ENCODE data around the gene CDC37. TPM values are rescaled to one million over a fixed set of nuclear protein-coding genes. Genes with fewer than 3 reads are reported as not detected.

CDC37 gene
- 100 to 1,000 TPM; 140 to 188 TPM for total RNA-seq

GRCh38 chr19:10403137-10404021 is at the start of gene CDC37:
CDC37 (minus strand) TSS chr19:10403542; CDS start chr19:10403479, 63 bp downstream.
- no peaks in the 10 kb centered on the region for H3K9me3 Mint-ChIP-seq
- H3K27ac Mint-ChIP-seq: peak within 1 kb of the TSS; percentile 96
- H3K36me3 Mint-ChIP-seq: peaks cover 21% of the 10 kb centered on the region in 2 donors
- peak; percentile 85 to 88 for ATAC-seq
- DNase-seq (ENCODE audit: low spot score in 2 of 2): peak; percentile 98 to 99

- ATAC-seq (peak in 1 of 2 donors; percentile 65), DNase-seq (ENCODE audit: low spot score in 2 of 2) (no peak)
- no peaks in the 10 kb centered on the region for H3K9me3 Mint-ChIP-seq
- H3K36me3 Mint-ChIP-seq: no peaks in the 10 kb centered on the region
- H3K27ac Mint-ChIP-seq: no peak overlapping the region
These were observed 47.7 kb upstream of the CDC37 start for GRCh38 chr19:10450853-10451609.

DNA sequence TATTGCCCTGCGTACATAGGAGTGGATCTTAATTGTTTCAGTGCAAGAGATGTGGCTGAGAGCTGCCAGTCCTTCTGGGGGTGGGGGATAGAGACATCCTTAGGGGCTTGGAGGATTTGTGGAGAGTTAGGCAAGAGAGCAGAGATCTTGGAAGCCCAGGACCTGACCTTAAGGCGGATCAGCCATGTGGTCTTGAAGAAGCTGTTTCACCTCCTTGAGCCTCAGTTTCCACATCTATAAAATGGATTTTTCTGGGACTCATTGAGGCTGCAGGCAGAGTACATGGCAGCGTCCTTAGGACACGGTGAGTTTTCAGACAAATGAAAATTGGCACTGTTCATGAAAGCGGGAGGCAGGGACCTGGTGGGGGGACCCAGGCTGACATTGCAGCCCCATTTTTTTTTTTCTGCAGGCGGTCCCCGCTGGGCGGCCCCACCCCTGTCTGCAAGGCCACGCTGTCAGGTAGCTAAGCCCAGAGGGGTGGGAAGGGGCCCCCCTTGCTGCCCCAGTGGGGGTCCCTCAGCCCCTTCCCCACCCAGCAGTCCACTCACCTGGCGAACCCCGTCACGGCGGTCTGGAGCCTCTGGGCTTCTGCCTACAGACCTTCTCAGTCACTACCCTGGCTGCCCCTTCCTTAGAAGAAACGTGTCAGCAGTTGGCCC is 47.0 kb upstream of the CDC37 start:
- no peak for DNase-seq (ENCODE audit: low spot score in 2 of 2)
- Mint-ChIP-seq H3K36me3 (no peaks in the 10 kb centered on the region), H3K9me3 (no peaks in the 10 kb centered on the region), H3K27ac (no peak overlapping the region)
- ATAC-seq: no peak

DNA sequence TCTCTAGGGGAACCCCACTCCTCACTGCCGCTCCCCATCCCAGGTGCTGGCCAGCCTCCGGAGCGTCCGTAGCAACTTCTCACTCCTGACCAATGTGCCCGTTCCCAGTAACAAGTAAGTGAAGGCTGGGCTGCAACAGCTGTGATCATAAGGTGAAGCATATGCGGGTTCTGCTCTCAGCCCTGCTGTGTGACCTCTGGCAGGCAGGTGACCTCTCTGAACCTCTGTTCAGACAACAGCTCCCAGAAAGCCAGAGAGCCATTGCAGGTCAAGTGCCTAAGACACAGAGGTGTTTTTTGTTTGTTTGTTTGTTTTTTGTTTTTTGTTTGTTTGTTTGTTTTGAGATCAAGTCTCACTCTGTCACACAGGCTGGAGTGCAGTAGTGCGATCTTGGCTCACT is 45.7 kb upstream of the CDC37 start:
- no peaks in the 10 kb centered on the region for H3K36me3 Mint-ChIP-seq
- no peak for DNase-seq (ENCODE audit: low spot score in 2 of 2)
- no peak overlapping the region for H3K27ac Mint-ChIP-seq
- ATAC-seq: no peak
- no peaks in the 10 kb centered on the region for H3K9me3 Mint-ChIP-seq

DNA sequence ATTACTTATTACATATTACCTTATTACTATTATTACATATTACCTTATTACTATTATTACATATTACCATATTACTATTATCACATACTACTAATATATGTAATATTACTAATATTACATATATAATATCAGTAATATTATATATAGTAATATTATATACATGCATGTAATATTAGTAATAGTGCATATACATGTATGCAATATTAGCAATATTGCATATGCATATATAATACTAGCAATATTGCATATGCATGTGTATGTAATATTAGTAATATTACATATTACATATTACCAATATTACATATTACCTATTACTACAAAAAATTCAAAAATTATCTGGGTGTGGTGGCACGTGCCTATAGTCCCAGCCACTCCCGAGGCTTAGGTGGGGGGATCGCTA is 39.4 kb upstream of the CDC37 start:
- ATAC-seq: no peak
- H3K27ac Mint-ChIP-seq: no peak overlapping the region
- no peak for DNase-seq (ENCODE audit: low spot score in 2 of 2)
- H3K36me3 Mint-ChIP-seq: no peaks in the 10 kb centered on the region
- no peaks in the 10 kb centered on the region for H3K9me3 Mint-ChIP-seq

- ATAC-seq (no peak), DNase-seq (ENCODE audit: low spot score in 2 of 2) (no peak)
- Mint-ChIP-seq H3K36me3 (no peaks in the 10 kb centered on the region), H3K9me3 (no peaks in the 10 kb centered on the region), H3K27ac (no peak overlapping the region)
These were observed 36.2 kb upstream of the CDC37 start for GRCh38 chr19:10439588-10439987.

DNA sequence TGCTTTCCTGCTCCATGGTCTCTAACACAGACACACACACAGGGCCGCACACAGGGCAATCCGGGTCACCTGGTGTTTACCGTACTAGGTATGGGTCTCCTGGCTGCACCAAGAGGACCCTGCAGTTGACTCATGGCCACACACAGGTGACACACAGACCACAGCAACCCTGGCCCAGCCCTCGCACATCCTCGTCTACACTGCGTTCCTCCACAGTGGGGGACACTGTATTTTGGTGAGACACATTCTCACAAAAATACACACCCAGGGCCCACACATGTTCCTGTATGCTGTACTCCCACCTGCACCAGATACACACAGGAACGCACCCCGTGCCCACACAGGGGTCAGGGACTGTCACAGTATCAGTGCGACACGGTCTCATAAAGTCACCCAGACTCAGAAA is 29.8 kb upstream of the CDC37 start:
- Mint-ChIP-seq H3K36me3 (peaks cover 5 to 8% of the 10 kb centered on the region in 2 donors), H3K27ac (no peak overlapping the region), H3K9me3 (no peaks in the 10 kb centered on the region)
- no peak for ATAC-seq
- DNase-seq (ENCODE audit: low spot score in 2 of 2): no peak

GRCh38 chr19:10432736-10433130 is 29.4 kb upstream of the CDC37 start:
- Mint-ChIP-seq H3K9me3 (no peaks in the 10 kb centered on the region), H3K36me3 (peaks cover 5 to 8% of the 10 kb centered on the region in 2 donors), H3K27ac (no peak overlapping the region)
- DNase-seq (ENCODE audit: low spot score in 2 of 2) (no peak), ATAC-seq (no peak)

DNA sequence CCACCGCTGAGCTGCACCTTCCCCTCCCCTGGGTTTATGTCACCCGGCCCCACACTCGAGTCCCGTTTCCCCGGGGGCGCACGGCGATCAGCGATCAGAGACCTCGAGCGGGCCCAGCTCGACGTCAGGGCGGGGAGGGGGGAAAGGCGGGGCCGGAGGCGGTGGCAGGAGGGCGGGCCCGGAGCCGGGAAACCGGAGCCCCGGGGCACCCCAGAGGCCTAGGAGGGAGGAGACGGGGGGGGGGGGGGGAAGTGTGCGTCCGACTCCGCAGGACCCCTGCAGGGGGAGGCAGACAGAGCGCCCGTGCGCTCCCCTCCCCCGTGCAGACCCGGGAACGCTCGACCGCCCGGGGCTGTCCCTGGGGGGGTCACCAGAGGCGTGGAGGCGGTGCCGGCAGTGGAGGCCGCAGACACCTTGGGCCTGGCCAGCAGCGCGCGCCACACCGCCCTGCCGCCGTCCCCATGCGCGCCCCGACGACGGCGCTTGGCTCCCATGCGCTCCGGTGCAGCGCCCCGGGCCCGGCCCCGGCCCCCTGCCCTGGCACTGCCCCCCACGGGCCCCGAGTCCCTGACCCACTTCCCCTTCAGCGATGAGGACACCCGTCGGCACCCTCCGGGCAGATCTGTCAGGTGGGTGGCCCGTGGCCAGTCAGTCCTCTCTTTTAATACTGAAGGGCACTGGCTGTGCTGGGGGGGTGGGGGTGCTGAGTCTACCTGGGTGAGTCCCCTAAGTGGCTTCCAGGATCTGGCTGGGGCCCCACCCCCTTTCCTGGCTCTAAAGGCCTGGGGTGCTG is 28.8 kb upstream of the CDC37 start:
- DNase-seq (ENCODE audit: low spot score in 2 of 2): no peak
- peak; percentile 8 to 60 for ATAC-seq
- Mint-ChIP-seq H3K36me3 (peaks cover 5 to 8% of the 10 kb centered on the region in 2 donors), H3K9me3 (no peaks in the 10 kb centered on the region), H3K27ac (peak overlapping the region in 1 of 2 donors; percentile 74)

- DNase-seq (ENCODE audit: low spot score in 2 of 2) (peak in 1 of 2 donors; percentile 86), ATAC-seq (peak in 1 of 2 donors; percentile 80)
- peaks cover 5 to 8% of the 10 kb centered on the region in 2 donors for H3K36me3 Mint-ChIP-seq
- peak overlapping the region in 1 of 2 donors; percentile 74 for H3K27ac Mint-ChIP-seq
- H3K9me3 Mint-ChIP-seq: no peaks in the 10 kb centered on the region
These were observed 28.1 kb upstream of the CDC37 start for GRCh38 chr19:10431254-10431942.

- peak overlapping the region in 1 of 2 donors; percentile 74 for H3K27ac Mint-ChIP-seq
- no peak for ATAC-seq
These were observed 27.3 kb upstream of the CDC37 start for GRCh38 chr19:10430505-10431253.

DNA sequence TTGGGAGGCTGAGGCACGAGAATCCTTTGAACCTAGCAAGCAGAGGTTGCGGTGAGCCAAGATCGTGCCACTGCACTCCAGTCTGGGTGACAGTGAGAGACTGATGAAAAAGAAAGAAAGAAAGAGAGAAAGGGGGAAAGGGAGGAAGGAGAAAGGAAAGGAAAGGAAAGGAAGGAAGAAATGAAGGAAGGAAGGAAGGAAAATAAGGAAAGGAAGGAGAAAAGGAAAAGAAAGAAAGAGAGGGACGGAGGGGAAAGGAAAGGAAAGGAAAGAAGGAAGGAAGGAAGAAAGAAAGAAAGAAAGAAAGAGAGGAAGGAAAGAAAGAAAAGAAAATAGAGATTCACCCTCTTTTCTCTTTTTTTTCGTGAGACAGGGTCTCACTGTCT is 25.6 kb upstream of the CDC37 start:
- ATAC-seq: no peak
- H3K36me3 Mint-ChIP-seq: peaks cover 5 to 8% of the 10 kb centered on the region in 2 donors
- DNase-seq (ENCODE audit: low spot score in 2 of 2): no peak
- H3K27ac Mint-ChIP-seq: peak overlapping the region in 1 of 2 donors; percentile 89
- H3K9me3 Mint-ChIP-seq: no peaks in the 10 kb centered on the region

More at GRCh38 chr19:10430505-10431253, 27.3 kb upstream of the CDC37 start:
- Mint-ChIP-seq H3K9me3 (no peaks in the 10 kb centered on the region), H3K36me3 (peaks cover 5 to 8% of the 10 kb centered on the region in 2 donors)
- DNase-seq (ENCODE audit: low spot score in 2 of 2): no peak

DNA sequence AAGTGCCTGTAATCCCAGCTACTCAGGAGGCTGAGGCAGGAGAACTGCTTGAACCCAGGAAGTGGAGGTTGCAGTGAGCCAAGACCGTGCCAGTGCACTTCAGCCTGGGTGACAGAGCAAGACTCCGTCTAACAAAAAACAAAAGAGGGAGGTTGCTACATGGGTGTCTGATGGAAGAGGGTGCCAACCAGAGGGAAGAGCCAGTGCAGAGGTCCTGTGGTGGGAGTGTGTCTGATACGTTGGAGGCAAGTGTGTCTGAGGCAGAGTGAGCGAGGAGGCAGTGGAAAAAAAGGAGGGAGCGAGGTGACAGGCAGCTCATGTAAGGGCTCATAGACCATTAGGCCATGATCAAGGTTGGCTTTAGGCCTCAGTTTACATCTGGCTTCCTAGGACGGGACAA is 23.8 kb upstream of the CDC37 start:
- no peak for ATAC-seq
- Mint-ChIP-seq H3K36me3 (peaks cover 5 to 8% of the 10 kb centered on the region in 2 donors), H3K9me3 (no peaks in the 10 kb centered on the region), H3K27ac (peak overlapping the region; percentile 8 to 89)
- no peak for DNase-seq (ENCODE audit: low spot score in 2 of 2)

- Mint-ChIP-seq H3K27ac (peak overlapping the region in 1 of 2 donors; percentile 89), H3K9me3 (no peaks in the 10 kb centered on the region), H3K36me3 (peaks cover 7 to 11% of the 10 kb centered on the region in 2 donors)
- DNase-seq (ENCODE audit: low spot score in 2 of 2): peak; percentile 74 to 82
- peak; percentile 31 to 45 for ATAC-seq
These were observed 20.8 kb upstream of the CDC37 start for GRCh38 chr19:10424011-10424637.

DNA sequence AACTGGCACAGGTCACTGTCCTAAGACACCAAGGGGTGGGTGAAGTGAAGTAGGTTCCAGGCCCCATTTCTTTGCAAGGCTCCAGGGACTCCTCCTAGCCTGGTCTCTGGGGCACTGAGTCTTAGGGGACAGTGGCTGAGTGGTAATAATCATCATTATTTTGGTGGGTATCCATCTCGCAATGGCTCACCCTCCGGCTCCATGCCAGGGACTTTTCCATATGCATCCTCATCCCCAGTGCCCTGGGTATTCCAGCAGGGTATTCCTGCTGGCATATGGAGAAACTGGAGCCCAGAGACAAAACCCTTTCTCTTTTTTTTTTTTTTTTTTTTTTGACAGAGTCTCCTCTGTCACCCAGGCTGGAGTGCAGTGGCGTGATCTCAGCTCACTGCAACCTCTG is 19.5 kb upstream of the CDC37 start:
- Mint-ChIP-seq H3K9me3 (no peaks in the 10 kb centered on the region), H3K27ac (no peak overlapping the region), H3K36me3 (peaks cover 6 to 7% of the 10 kb centered on the region in 2 donors)
- DNase-seq (ENCODE audit: low spot score in 2 of 2) (no peak), ATAC-seq (no peak)

Data from activated naive CD4-positive, alpha-beta T cell treated with anti-CD3 and anti-CD28 coated beads, Interleukin-2, amount 50 U/mL, for 72 hours (primary cell).